ENCODE measurements around the gene IL1RL2.

DNA sequence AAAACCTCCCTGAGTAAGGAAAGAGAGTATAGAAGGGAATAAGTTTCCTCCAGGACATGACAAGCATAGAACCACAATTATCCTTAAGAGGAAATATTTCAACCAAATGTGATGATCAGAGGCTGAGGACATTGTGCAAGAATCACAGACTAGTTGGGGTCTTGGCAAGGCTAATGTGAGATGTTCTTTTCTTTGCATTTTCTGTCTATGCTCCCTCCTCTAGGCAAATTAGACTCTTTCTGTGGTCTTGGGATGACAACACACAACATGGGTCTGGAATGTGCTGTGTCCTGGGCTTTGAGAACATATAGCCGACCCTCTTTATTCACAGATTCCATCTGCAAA lies 92.5 kb downstream of the IL1RL2 start:
- TF ChIP-seq, protein P1, sequence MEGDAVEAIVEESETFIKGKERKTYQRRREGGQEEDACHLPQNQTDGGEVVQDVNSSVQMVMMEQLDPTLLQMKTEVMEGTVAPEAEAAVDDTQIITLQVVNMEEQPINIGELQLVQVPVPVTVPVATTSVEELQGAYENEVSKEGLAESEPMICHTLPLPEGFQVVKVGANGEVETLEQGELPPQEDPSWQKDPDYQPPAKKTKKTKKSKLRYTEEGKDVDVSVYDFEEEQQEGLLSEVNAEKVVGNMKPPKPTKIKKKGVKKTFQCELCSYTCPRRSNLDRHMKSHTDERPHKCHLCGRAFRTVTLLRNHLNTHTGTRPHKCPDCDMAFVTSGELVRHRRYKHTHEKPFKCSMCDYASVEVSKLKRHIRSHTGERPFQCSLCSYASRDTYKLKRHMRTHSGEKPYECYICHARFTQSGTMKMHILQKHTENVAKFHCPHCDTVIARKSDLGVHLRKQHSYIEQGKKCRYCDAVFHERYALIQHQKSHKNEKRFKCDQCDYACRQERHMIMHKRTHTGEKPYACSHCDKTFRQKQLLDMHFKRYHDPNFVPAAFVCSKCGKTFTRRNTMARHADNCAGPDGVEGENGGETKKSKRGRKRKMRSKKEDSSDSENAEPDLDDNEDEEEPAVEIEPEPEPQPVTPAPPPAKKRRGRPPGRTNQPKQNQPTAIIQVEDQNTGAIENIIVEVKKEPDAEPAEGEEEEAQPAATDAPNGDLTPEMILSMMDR (IDR thresholded peaks at IDR 0.05; ENCODE audit: insufficient read depth, low read length) = no peak
- TF ChIP-seq, protein P2, sequence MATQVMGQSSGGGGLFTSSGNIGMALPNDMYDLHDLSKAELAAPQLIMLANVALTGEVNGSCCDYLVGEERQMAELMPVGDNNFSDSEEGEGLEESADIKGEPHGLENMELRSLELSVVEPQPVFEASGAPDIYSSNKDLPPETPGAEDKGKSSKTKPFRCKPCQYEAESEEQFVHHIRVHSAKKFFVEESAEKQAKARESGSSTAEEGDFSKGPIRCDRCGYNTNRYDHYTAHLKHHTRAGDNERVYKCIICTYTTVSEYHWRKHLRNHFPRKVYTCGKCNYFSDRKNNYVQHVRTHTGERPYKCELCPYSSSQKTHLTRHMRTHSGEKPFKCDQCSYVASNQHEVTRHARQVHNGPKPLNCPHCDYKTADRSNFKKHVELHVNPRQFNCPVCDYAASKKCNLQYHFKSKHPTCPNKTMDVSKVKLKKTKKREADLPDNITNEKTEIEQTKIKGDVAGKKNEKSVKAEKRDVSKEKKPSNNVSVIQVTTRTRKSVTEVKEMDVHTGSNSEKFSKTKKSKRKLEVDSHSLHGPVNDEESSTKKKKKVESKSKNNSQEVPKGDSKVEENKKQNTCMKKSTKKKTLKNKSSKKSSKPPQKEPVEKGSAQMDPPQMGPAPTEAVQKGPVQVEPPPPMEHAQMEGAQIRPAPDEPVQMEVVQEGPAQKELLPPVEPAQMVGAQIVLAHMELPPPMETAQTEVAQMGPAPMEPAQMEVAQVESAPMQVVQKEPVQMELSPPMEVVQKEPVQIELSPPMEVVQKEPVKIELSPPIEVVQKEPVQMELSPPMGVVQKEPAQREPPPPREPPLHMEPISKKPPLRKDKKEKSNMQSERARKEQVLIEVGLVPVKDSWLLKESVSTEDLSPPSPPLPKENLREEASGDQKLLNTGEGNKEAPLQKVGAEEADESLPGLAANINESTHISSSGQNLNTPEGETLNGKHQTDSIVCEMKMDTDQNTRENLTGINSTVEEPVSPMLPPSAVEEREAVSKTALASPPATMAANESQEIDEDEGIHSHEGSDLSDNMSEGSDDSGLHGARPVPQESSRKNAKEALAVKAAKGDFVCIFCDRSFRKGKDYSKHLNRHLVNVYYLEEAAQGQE (IDR thresholded peaks at IDR 0.05; ENCODE audit: insufficient replicate concordance, low read depth) = no peak

All from HL-60 (cell line).